Activated naive CD4-positive, alpha-beta T cell treated with anti-CD3 and anti-CD28 coated beads for 36 hours (primary cell): Measurements from ENCODE around the gene FGF14. TPM values are rescaled to one million over a fixed set of nuclear protein-coding genes. Genes with fewer than 3 reads are reported as not detected.

Experiments used
- CTCF ChIA-PET: fragments of 350-600 bp; sonication (Branson Sonifier 250); formaldehyde crosslinking; loops from one replicate; lab custom pipeline; 2021; ENCODE audit warnings: antibody characterized with exemption; lab: Charles Lee
- DNase-seq: peaks from one replicate; pipeline ENCODE4 v3.0.0-alpha.2; 2020
- H3K27ac Mint-ChIP-seq: one replicate; pipeline ENCODE4 v1.8.0; 2021; ENCODE audit warnings: mild to moderate bottlenecking, mixed read lengths
- H3K27me3 Mint-ChIP-seq: one replicate; pipeline ENCODE4 v1.8.0; 2021; ENCODE audit warnings: low read depth, mixed read lengths
- H3K36me3 Mint-ChIP-seq: one replicate; pipeline ENCODE4 v1.8.0; 2021; ENCODE audit warnings: low read depth, mixed read lengths
- H3K4me1 Mint-ChIP-seq: one replicate; pipeline ENCODE4 v1.8.0; 2021; ENCODE audit warnings: low read depth, mixed read lengths
- H3K4me3 Mint-ChIP-seq: one replicate; pipeline ENCODE4 v1.8.0; 2021; ENCODE audit warnings: mild to moderate bottlenecking, moderate library complexity, mixed read lengths
- H3K9me3 Mint-ChIP-seq: one replicate; pipeline ENCODE4 v1.8.0; 2021; ENCODE audit warnings: mixed read lengths
- intact Hi-C: fragments of 100-400 bp; cut with micrococcal nuclease; formaldehyde crosslinking; loops from one replicate; pipeline ENCODE4 v1.15.1; 2023
- total RNA-seq, 2 experiments: library from RNA; stranded (reverse); gene quantifications; one replicate each; pipeline ENCODE4 v1.2.3, GENCODE V29; 2021

Gene FGF14
- total RNA-seq, 2 experiments from 2014 or later, result not detected

- H3K27me3 Mint-ChIP-seq, result peaks cover 27% of the 10 kb centered on the region
- DNase-seq, result no peak
- H3K36me3 Mint-ChIP-seq, result no peaks in the 10 kb centered on the region
- H3K9me3 Mint-ChIP-seq, result no peaks in the 10 kb centered on the region
- no peak overlapping the region for H3K27ac Mint-ChIP-seq
- no peaks in the 10 kb centered on the region for H3K4me1 Mint-ChIP-seq
- no peak overlapping the region for H3K4me3 Mint-ChIP-seq
- CTCF ChIA-PET, result interaction anchor here (0.7 kb wide), 1 partner anchor 222 kb away, joined by 3 read pairs; no protein-coding TSS in a partner anchor
- intact Hi-C loops, result no loop called here
Observed at GRCh38 chr13:102359264-102359663, 42.6 kb downstream of the FGF14 start.

- Mint-ChIP-seq H3K4me1 (no peaks in the 10 kb centered on the region), H3K27me3 (peaks cover 18% of the 10 kb centered on the region), H3K9me3 (no peaks in the 10 kb centered on the region), H3K4me3 (no peak overlapping the region), H3K36me3 (no peaks in the 10 kb centered on the region), H3K27ac (no peak overlapping the region)
- CTCF ChIA-PET, result no interaction called here
- DNase-seq, result no peak
- intact Hi-C loops, result no loop called here
Observed at GRCh38 chr13:102355251-102355650, 46.6 kb downstream of the FGF14 start.

GRCh38 chr13:102354011-102354410, 47.8 kb downstream of the FGF14 start:
- CTCF ChIA-PET, result no interaction called here
- no peak for DNase-seq
- H3K27me3 Mint-ChIP-seq, result peaks cover 15% of the 10 kb centered on the region
- H3K9me3 Mint-ChIP-seq, result no peaks in the 10 kb centered on the region
- no peak overlapping the region for H3K4me3 Mint-ChIP-seq
- intact Hi-C loops, result no loop called here
- H3K36me3 Mint-ChIP-seq, result no peaks in the 10 kb centered on the region
- no peaks in the 10 kb centered on the region for H3K4me1 Mint-ChIP-seq
- H3K27ac Mint-ChIP-seq, result no peak overlapping the region

DNA sequence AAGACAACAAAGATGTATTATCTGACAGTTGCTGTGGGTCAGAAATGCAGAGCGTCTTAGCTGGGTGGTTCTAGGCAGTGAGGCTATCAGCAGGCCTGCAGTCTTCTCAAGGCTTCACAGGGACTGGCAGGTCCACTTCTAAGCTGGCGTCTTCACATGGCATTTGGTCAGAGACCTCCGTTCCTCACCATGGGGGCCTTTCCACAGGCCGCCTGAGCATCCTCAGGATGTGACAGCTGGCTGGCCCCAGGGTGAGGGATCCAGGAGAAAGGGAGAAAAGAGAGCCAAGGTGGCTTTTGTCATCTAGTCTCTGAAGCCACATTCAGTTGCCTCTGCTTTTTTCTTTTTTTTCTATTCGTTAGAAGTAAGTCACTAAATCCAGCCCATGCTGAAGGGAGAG, 50.3 kb downstream of the FGF14 start:
- H3K4me1 Mint-ChIP-seq, result no peaks in the 10 kb centered on the region
- CTCF ChIA-PET, result no interaction called here

GRCh38 chr13:102347490-102347889, 54.4 kb downstream of the FGF14 start:
- Mint-ChIP-seq H3K4me1 (no peaks in the 10 kb centered on the region), H3K27me3 (peaks cover 15% of the 10 kb centered on the region), H3K4me3 (no peak overlapping the region), H3K9me3 (no peaks in the 10 kb centered on the region), H3K36me3 (no peaks in the 10 kb centered on the region), H3K27ac (no peak overlapping the region)
- intact Hi-C loops, result no loop called here
- CTCF ChIA-PET, result no interaction called here
- no peak for DNase-seq

More for the DNA sequence above, 50.3 kb downstream of the FGF14 start:
- H3K27ac Mint-ChIP-seq, result no peak overlapping the region
- intact Hi-C loops, result no loop called here
- no peak for DNase-seq
- H3K9me3 Mint-ChIP-seq, result no peaks in the 10 kb centered on the region
- peaks cover 18% of the 10 kb centered on the region for H3K27me3 Mint-ChIP-seq
- H3K36me3 Mint-ChIP-seq, result no peaks in the 10 kb centered on the region
- H3K4me3 Mint-ChIP-seq, result no peak overlapping the region

DNA sequence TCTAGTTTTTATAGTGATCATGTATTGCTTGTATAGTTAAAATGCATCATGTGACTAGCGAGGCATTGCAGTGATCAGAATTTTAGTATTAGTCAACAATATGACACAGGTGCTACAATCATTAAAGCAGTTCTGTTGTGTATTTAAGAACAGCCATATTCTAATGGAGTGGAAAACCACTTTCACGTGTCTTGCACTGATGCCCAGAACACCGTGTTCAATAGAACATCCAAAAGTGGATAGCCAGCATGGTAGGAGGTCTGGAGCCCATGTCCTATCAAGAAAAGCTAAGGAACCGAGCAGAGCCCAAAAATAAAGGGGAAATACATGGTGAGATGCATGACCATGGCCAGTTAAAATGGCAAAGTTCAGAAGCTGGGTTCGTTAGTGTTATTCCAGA, 55.1 kb downstream of the FGF14 start:
- Mint-ChIP-seq H3K9me3 (no peaks in the 10 kb centered on the region), H3K4me1 (no peaks in the 10 kb centered on the region), H3K36me3 (no peaks in the 10 kb centered on the region), H3K27me3 (peaks cover 15% of the 10 kb centered on the region), H3K4me3 (no peak overlapping the region), H3K27ac (no peak overlapping the region)
- DNase-seq, result no peak
- CTCF ChIA-PET, result no interaction called here
- intact Hi-C loops, result no loop called here

DNA sequence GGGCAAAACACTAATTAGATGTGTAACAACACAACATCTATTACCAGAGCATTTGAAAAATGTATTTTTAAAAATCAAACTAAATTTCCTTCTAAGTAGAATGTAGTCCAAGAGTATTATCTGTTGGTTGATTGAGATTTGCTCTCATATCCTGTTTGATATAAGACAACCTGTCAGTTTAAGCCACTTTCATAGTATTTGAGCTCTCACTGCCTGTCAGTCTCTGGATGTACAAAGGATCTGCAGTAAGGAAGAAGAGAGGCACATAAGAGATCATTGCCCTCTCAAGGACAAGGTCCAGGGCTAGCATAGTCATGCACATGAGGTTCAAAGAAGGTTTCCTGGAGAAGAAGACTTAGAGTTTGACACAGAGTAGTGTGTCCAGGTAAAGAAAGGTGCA, 57.4 kb downstream of the FGF14 start:
- Mint-ChIP-seq H3K36me3 (no peaks in the 10 kb centered on the region), H3K9me3 (no peaks in the 10 kb centered on the region), H3K4me1 (no peaks in the 10 kb centered on the region), H3K27me3 (peaks cover 16% of the 10 kb centered on the region), H3K4me3 (no peak overlapping the region), H3K27ac (no peak overlapping the region)
- CTCF ChIA-PET, result no interaction called here
- no peak for DNase-seq
- intact Hi-C loops, result no loop called here

- intact Hi-C loops, result no loop called here
- Mint-ChIP-seq H3K4me3 (no peak overlapping the region), H3K27ac (no peak overlapping the region), H3K36me3 (no peaks in the 10 kb centered on the region), H3K4me1 (no peaks in the 10 kb centered on the region), H3K27me3 (peaks cover 35% of the 10 kb centered on the region), H3K9me3 (no peaks in the 10 kb centered on the region)
- no peak for DNase-seq
- CTCF ChIA-PET, result interaction anchor here (0.6 kb wide), 1 partner anchor 174 kb away, joined by 3 read pairs; no protein-coding TSS in a partner anchor
Observed at GRCh38 chr13:102333320-102334198, 68.3 kb downstream of the FGF14 start.

- no peak for DNase-seq
- peaks cover 19% of the 10 kb centered on the region for H3K27me3 Mint-ChIP-seq
- H3K4me3 Mint-ChIP-seq, result no peak overlapping the region
- H3K9me3 Mint-ChIP-seq, result no peaks in the 10 kb centered on the region
- H3K4me1 Mint-ChIP-seq, result no peaks in the 10 kb centered on the region
- CTCF ChIA-PET, result no interaction called here
- no peaks in the 10 kb centered on the region for H3K36me3 Mint-ChIP-seq
- intact Hi-C loops, result no loop called here
- no peak overlapping the region for H3K27ac Mint-ChIP-seq
Observed at GRCh38 chr13:102328909-102329308, 72.9 kb downstream of the FGF14 start.

- Mint-ChIP-seq H3K27me3 (peaks cover 13% of the 10 kb centered on the region), H3K4me1 (no peaks in the 10 kb centered on the region), H3K36me3 (no peaks in the 10 kb centered on the region), H3K27ac (no peak overlapping the region), H3K9me3 (no peaks in the 10 kb centered on the region), H3K4me3 (no peak overlapping the region)
- CTCF ChIA-PET, result no interaction called here
- DNase-seq, result no peak
- intact Hi-C loops, result no loop called here
Observed at GRCh38 chr13:102327119-102327617, 74.7 kb downstream of the FGF14 start.

DNA sequence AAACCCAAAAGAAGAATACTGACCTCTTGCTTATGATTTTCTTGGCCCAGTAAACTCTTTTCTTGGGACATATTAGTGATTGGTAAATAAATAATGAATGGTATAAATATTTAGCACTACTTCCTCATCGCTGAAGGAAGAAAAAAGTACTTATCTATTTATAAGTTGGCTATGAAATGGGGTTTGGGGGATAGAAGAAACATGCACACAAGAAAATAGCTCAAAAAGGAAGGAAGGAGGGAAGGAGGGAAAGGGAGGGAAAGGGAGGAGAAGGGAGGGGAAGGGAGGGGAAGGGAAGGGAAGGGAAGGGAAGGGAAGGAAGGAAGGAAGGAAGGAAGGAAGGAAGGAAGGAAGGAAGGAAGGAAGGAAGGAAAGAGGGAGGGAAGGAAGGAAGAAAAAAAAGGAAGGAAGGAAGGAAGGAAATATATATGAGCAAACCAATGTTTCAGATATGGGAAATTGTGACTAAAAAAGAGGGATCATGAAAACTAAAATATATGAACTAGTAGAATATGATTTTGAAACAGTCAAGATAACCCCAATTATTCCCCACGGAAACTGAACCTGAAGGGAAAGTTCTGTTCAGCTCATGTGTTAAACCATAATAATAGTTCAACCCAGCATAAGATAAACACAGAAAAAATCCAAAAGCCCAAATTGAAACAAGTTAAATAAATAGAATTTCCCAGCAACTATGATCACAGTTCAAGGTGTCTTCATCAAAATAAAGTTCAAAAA, 75.3 kb downstream of the FGF14 start:
- Mint-ChIP-seq H3K36me3 (no peaks in the 10 kb centered on the region), H3K27ac (no peak overlapping the region), H3K4me3 (no peak overlapping the region), H3K27me3 (peaks cover 13% of the 10 kb centered on the region), H3K4me1 (no peaks in the 10 kb centered on the region), H3K9me3 (no peaks in the 10 kb centered on the region)
- intact Hi-C loops, result no loop called here
- CTCF ChIA-PET, result no interaction called here
- DNase-seq, result no peak

GRCh38 chr13:102325321-102325720, 76.5 kb downstream of the FGF14 start:
- H3K4me3 Mint-ChIP-seq, result no peak overlapping the region
- peaks cover 10% of the 10 kb centered on the region for H3K27me3 Mint-ChIP-seq
- intact Hi-C loops, result no loop called here
- H3K27ac Mint-ChIP-seq, result no peak overlapping the region
- DNase-seq, result no peak
- H3K9me3 Mint-ChIP-seq, result no peaks in the 10 kb centered on the region
- H3K36me3 Mint-ChIP-seq, result no peaks in the 10 kb centered on the region
- no peaks in the 10 kb centered on the region for H3K4me1 Mint-ChIP-seq
- CTCF ChIA-PET, result no interaction called here
